HG03521 (cell line): ENCODE measurements around the gene EVI5L.
"Not testable (repeated sequence)": the region's sequence is repeated elsewhere in the genome, so short reads cannot be mapped to it uniquely, and the experiment has no call there.

Experiments used
- ATAC-seq: cut with Tn5 transposase; IDR thresholded peaks from one replicate; pipeline ENCODE4 v1.9.1; 2021; ENCODE audit warnings: mild to moderate bottlenecking, moderate library complexity; ENCODE audit not compliant: unreplicated experiment

Gene EVI5L

DNA sequence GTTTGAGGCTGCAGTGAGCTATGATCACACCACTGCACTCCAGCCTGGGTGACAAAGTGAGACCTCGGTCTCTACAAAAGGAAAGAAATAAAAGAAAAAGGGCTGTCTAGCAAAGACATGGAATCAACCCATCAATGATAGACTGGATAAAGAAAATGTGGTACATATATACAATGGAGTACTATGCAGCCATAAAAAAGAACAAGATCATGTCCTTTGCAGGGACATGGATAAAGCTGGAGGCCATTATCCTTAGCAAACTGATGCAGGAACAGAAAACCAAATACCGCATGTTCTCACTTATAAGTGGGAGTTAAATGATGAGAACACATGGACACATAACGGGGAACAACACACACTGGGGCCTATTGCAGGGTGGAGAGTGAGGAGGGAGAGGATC, 14.0 kb upstream of the EVI5L start:
- ATAC-seq, result not testable (repeated sequence)

- no peak for ATAC-seq
These were observed 12.2 kb upstream of the EVI5L start for GRCh38 chr19:7817801-7818200.

GRCh38 chr19:7818806-7819205, 11.2 kb upstream of the EVI5L start:
- no peak for ATAC-seq

- no peak for ATAC-seq
These were observed 10.7 kb upstream of the EVI5L start for GRCh38 chr19:7819337-7819736.

- ATAC-seq, result no peak
These were observed 9.4 kb upstream of the EVI5L start for GRCh38 chr19:7820588-7820987.

DNA sequence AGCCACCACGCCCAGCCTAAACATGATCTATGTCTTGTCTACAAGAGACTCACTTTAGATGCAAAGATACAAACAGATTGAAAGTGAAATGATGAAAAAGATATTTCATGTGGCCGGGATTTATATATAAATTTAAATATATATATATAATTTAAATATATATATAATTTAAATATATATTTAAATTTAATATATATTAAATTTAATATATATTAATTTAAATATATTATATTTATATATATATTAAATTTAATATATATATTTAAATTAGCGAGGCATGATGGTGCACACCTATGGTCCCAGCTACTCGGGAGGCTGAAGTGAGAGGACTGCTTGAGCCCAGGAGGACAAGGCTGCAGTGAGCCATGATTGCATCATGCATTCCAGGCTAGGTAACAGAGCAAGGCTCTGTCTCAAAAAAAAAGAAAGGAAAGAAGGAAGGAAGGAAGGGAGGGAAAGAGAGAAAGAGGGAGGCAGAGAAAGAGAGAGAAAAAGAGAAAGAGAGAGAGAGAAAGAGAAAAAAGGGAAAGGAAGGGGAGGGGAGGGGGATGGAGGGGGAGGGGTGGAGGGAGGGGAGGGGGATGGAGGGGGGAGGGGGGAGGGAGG, 7.0 kb upstream of the EVI5L start:
- no peak for ATAC-seq

DNA sequence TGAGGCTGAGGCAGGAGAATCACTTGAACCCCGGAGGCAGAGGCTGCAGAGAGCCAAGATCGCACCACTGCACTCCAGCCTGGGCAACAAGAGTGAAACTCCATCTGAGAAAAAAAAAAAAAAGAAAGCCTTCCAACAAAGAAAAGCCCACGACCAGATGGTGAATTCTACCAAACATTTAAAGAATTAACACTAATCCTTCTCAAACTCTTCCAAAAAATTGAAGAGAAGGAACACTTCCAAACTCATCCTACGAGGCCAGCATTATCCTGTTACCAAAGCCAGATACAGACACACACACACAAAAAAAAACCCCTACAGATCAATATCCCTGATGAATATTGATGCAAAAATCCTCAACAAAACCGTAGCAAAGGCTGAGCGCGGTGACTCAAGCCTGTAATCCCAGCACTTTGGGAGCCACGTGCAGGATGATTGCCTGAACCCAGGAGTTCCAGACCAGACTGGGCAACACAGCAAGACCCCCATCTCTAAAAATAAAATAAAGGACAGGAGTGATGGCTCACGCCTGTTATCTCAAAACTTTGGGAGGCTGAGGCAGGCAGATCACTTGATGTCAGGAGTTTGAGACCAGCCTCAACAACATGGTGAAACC, 6.2 kb upstream of the EVI5L start:
- no peak for ATAC-seq

DNA sequence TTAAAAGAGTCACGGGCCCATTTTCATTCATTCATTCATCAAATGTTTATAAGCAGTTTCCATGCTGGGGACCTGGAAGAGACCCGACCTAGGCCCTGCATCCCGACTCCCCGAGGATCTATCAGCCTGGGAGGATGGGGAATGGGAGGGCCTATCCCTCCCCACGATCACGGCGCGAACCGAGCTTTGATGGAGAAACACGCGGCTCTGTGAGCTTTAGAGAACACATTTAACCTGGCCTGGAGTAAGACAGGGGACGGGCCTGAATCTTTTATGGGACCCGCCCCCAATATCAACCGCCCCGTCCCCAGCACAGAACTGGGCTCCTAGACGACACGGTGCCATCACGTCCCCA, 875 bp upstream of the EVI5L start:
- no peak for ATAC-seq

DNA sequence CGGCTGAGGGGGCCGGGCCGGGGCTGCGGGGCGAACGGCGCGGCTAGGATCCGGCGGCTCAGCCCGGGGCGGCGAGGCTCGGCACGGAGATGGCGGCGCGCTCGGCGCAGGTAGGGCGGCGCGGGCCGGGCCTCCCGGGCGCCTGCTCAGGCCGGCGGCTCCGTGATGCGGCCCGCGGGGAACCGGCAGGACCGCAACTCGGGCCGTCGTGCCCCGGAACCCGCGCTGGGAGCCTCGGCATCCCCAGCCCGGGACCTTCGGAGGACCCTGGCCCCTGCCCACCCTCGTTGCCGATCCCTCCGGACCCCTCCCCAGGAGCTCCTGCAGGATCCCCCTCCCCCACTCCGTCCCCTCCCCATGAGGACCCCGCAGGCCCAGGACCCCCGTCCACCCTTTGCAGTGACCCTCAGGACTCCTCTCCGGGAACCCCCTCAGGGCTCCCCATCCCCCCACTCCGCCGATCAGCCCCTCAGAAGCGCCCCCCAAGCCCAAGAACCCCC, 304 bp downstream of the EVI5L start:
- no peak for ATAC-seq

DNA sequence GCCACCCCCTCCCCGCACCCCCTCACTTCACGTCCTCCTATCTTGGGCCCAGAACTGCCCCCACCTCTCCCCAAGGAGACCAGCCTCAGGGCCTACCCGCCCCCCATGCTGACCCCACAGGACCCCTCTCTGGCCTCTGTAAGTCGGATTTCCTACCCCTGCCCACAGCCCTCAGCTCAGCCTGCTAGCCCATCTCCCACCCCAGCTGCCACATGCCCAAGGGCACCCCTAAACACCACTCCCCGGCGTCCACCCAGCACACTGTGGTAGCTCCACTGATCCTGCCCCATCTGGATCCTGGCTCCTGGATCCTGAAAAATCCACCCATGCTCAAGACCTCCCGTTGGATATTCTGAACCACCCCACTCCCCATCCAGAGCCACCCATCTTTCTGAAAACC, 805 bp downstream of the EVI5L start:
- ATAC-seq, result no peak

- no peak for ATAC-seq
These were observed 1.4 kb downstream of the EVI5L start for GRCh38 chr19:7831452-7831851.

- no peak for ATAC-seq
These were observed 2.0 kb downstream of the EVI5L start for GRCh38 chr19:7832009-7832408.

GRCh38 chr19:7832781-7833180, 2.8 kb downstream of the EVI5L start:
- no peak for ATAC-seq

GRCh38 chr19:7833225-7834099, 3.4 kb downstream of the EVI5L start:
- no peak for ATAC-seq

DNA sequence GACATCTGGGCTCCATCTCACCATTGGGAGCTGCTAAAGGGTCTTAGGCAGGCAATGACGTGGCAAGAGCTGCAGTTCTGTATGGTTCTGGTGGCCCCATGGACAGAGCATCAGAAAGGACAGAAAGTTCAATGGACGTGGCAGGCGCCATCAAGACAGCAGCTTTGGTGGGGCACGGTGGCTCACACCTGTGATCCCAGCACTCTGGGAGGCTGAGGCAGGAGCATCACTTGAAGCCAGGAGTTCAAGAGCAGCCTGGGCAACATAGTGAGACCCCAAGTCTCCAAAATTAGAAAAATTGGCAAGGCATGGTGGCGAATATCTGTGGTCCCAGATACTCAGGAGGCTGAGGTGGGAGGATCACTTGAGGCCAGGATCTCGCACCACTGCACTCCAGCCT, 9.5 kb downstream of the EVI5L start:
- no peak for ATAC-seq

- no peak for ATAC-seq
These were observed 10.6 kb downstream of the EVI5L start for GRCh38 chr19:7840629-7841028.

GRCh38 chr19:7841751-7842660, 12.0 kb downstream of the EVI5L start:
- no peak for ATAC-seq

GRCh38 chr19:7842661-7843294, 12.8 kb downstream of the EVI5L start:
- no peak for ATAC-seq

DNA sequence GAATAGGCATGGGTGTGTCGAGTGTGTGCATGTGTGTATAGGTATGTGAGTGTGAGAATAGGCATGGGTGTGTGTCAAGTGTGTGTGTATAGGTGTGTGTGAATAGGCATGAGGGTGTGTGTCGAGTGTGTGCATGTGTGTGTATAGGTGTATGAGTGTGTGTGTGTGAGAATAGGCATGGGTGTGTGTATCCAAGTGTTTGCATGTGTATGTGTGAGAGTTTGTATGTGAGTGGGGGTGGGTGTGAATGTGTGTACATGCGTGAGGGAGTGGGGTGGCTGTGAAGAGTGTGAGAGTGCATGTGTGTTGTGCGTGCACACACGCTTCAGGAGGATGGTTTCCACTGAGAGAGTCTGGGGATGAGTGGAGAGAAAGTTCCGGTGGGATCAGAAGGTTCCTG, 13.5 kb downstream of the EVI5L start:
- ATAC-seq, result no peak

DNA sequence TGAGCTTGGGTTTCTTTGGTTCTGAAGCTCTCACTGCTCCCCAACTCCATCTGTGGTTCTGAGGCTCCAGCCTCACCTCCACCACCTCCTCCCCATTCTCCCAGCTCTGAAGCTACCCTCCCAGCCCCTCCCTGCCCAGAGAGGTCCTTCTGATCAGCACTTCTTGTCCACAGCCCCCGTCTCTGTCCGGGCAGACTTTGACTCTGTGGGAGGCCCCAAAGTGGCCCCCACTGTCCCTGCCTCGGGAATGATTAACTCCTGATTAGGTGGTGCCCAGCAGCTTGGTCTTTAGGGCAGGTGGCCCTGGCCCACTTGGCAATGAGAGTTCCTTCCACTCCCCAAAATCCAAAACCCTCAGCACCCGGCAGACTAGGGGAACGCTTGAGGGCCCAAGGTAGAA, 14.4 kb downstream of the EVI5L start:
- no peak for ATAC-seq

DNA sequence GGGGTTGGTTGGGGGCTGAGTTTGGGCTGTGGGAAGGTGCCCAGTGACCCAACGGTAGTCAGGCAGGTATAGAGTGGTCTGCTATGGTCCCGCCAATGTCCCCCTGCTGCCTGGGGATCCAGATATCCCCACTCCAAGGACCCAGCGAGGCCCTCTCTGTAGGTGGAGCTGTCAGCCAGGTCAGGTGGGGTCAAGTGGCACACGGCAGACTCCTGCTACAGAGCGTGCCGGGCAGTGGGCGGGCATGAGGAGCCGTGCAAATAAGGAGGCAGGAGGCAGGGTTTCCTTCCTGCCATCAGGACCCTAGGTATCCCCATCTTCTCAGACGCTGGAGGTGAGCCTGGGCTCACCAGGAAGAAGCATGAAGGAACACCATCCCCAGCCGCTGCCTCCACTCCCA, 14.9 kb downstream of the EVI5L start:
- no peak for ATAC-seq
